Suprapubic skin (tissue), 4 donors: ENCODE results near the gene GLIS1.

Experiments used
- CTCF ChIP-seq, 2 donors: fragments of 200-600 bp in 1 of 2; fragments of 450-650 bp in 1 of 2; sonication (generic) in 1 of 2; IDR thresholded peaks; one replicate each; pipeline ENCODE4 v1.5.1; 2016 to 2019; ENCODE audit warnings: antibody characterized with exemption in 2 of 2, mild to moderate bottlenecking in 1 of 2, moderate library complexity in 1 of 2
- EP300 ChIP-seq: sonication (generic); formaldehyde crosslinking; IDR thresholded peaks from one replicate; pipeline ENCODE4 v1.6.1; 2017; ENCODE audit warnings: antibody characterized with exemption
- POLR2A ChIP-seq, 2 donors: fragments of 450-650 bp; IDR thresholded peaks; one replicate each; pipeline ENCODE4 v1.6.1; 2017; ENCODE audit warnings: antibody characterized with exemption in 2 of 2, mild to moderate bottlenecking in 2 of 2, moderate library complexity in 2 of 2
- POLR2AphosphoS5 ChIP-seq, 3 donors: sonication (generic); formaldehyde crosslinking; IDR thresholded peaks; one replicate each; pipeline ENCODE4 v1.6.1; 2017; ENCODE audit warnings: antibody characterized with exemption in 3 of 3

GRCh38 chr1:53583868-53584776 is 154.8 kb downstream of the GLIS1 start:
- TF ChIP-seq POLR2A (IDR thresholded peaks at IDR 0.05) (no peak), EP300 (no peak), CTCF (IDR thresholded peaks at IDR 0.05) (no peak), POLR2AphosphoS5 (IDR thresholded peaks at IDR 0.05) (no peak)
